ENCODE results near the gene AFF3.

The AFF3 gene

DNA sequence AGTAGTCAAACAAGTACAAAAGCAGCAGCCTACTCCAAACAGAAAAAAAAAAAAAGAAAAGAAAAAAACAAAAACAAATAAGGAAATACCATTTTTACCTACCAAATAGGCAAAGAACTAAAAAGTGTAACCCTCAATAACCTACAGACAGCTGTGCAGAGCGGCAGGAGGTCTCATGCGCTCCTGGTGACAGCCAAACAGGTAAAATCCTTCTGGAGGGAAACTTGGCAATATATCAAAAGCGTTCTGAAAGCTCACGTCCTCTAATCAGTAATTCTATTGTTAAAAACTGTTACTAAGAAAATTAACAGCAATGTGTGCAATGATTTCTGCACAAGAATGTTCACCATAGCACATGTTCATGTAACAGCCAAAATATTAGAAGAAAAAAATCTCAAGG is 105.6 kb downstream of the AFF3 start:
- H2AFZ ChIP-seq (ENCODE audit: insufficient read depth, low read length, poor library complexity) = no peak overlapping the region
- H2BK120ac ChIP-seq (ENCODE audit: insufficient read depth, low read length, poor library complexity) = no peak overlapping the region
- H2AK5ac ChIP-seq (ENCODE audit: low read length) = no peak overlapping the region
- no peaks in the 10 kb centered on the region for H3K79me2 ChIP-seq (ENCODE audit: control insufficient read depth, insufficient read depth, low read length, poor library complexity)
- H3K9me3 ChIP-seq (ENCODE audit: insufficient read depth, low read depth, low read length) = no peaks in the 10 kb centered on the region
- no peak overlapping the region for H3K4me2 ChIP-seq (ENCODE audit: low read length)
- H3K27me3 ChIP-seq (ENCODE audit: insufficient read depth, low read length) = no peaks in the 10 kb centered on the region
- H3K4ac ChIP-seq (ENCODE audit: low read depth, low read length) = no peak overlapping the region
- DNase-seq = no peak
- H3K4me3 ChIP-seq (ENCODE audit: low read depth, low read length) = no peak overlapping the region
- no peak overlapping the region for H2BK5ac ChIP-seq (ENCODE audit: low read depth, low read length, poor library complexity)
- no peak overlapping the region for H3K9ac ChIP-seq (ENCODE audit: low read length)
- H4K8ac ChIP-seq (ENCODE audit: low read depth, low read length) = no peak overlapping the region
- no peak overlapping the region for H4K12ac ChIP-seq (ENCODE audit: low read depth, low read length)
- no peak overlapping the region for H3K14ac ChIP-seq (ENCODE audit: low read length)
- no peak overlapping the region for H3K27ac ChIP-seq (ENCODE audit: low read depth, low read length)
- no peak overlapping the region for H4K91ac ChIP-seq (ENCODE audit: low read depth, low read length)
- H2BK12ac ChIP-seq (ENCODE audit: low read length) = no peak overlapping the region
- WGBS (ENCODE audit: extremely low coverage, insufficient coverage, insufficient read length) = no CpG with 5 or more reads among the region's 4 CpGs
- H3K23ac ChIP-seq (ENCODE audit: low read length) = no peak overlapping the region
- no peak overlapping the region for H3K18ac ChIP-seq (ENCODE audit: low read length)
- H3K79me1 ChIP-seq (ENCODE audit: low read length) = no peaks in the 10 kb centered on the region
- no peaks in the 10 kb centered on the region for H3K36me3 ChIP-seq (ENCODE audit: control insufficient read depth in 1 of 2, insufficient read depth in 2 of 2, low read length in 2 of 2)
- no peaks in the 10 kb centered on the region for H3K4me1 ChIP-seq (ENCODE audit: control insufficient read depth in 1 of 2, insufficient read depth in 2 of 2, low read length in 2 of 2)

DNA sequence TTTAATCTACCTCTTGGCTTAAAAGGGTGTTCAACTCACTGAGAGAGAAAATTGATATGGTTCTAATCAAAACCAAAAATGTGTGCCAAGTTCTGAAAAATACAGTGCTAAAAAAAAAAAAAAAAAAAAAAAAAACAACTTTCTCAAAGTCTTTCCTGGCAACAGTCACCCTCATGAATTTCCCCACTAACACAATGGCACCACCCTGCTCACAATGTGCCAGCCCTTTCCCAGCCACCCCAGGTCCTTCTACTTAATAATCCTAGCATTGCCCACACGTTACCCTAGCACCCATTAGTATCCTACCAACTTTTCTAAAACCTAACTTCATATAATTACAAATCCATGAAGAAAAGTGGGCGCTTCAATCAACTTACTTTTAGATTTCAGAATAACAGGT is 106.4 kb downstream of the AFF3 start:
- Histone ChIP-seq H3K4me2 (ENCODE audit: low read length) (no peak overlapping the region), H4K91ac (ENCODE audit: low read depth, low read length) (no peak overlapping the region)
- no CpG with 5 or more reads among the region's 2 CpGs for WGBS (ENCODE audit: extremely low coverage, insufficient coverage, insufficient read length)

DNA sequence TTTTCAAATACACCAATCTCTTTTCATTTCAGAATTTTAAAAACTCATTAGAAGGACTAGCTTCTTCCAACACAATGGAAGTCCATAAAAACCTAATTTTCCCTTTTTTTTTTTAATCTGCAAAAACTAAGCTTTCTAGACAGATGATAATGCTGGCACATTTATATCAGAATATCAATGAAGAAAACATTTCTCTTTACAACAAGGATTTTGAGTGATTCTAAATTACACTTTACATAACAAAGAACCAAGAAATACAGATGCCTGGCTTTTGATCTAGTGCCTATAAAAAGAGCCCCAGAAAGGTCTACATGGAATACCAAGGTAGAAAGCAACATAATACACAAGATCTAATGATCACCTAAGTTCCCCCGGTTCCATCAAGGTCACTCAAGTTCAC is 108.0 kb downstream of the AFF3 start:
- no peaks in the 10 kb centered on the region for H3K9me3 ChIP-seq (ENCODE audit: insufficient read depth, low read depth, low read length)
- H3K14ac ChIP-seq (ENCODE audit: low read length) = no peak overlapping the region
- H2BK120ac ChIP-seq (ENCODE audit: insufficient read depth, low read length, poor library complexity) = no peak overlapping the region
- no peaks in the 10 kb centered on the region for H3K27me3 ChIP-seq (ENCODE audit: insufficient read depth, low read length)
- H4K91ac ChIP-seq (ENCODE audit: low read depth, low read length) = no peak overlapping the region
- H3K18ac ChIP-seq (ENCODE audit: low read length) = no peak overlapping the region
- no peaks in the 10 kb centered on the region for H3K79me2 ChIP-seq (ENCODE audit: control insufficient read depth, insufficient read depth, low read length, poor library complexity)
- H3K4me1 ChIP-seq (ENCODE audit: control insufficient read depth in 1 of 2, insufficient read depth in 2 of 2, low read length in 2 of 2) = no peaks in the 10 kb centered on the region
- H4K12ac ChIP-seq (ENCODE audit: low read depth, low read length) = no peak overlapping the region
- H3K4ac ChIP-seq (ENCODE audit: low read depth, low read length) = no peak overlapping the region
- WGBS (ENCODE audit: extremely low coverage, insufficient coverage, insufficient read length) = no CpG with 5 or more reads among the region's 1 CpG
- no peak overlapping the region for H3K9ac ChIP-seq (ENCODE audit: low read length)
- no peak overlapping the region for H2BK12ac ChIP-seq (ENCODE audit: low read length)
- H3K23ac ChIP-seq (ENCODE audit: low read length) = no peak overlapping the region
- H2AFZ ChIP-seq (ENCODE audit: insufficient read depth, low read length, poor library complexity) = no peak overlapping the region
- no peak overlapping the region for H4K8ac ChIP-seq (ENCODE audit: low read depth, low read length)
- H3K4me2 ChIP-seq (ENCODE audit: low read length) = no peak overlapping the region
- DNase-seq = no peak
- no peak overlapping the region for H3K4me3 ChIP-seq (ENCODE audit: low read depth, low read length)
- H2BK5ac ChIP-seq (ENCODE audit: low read depth, low read length, poor library complexity) = no peak overlapping the region
- H2AK5ac ChIP-seq (ENCODE audit: low read length) = no peak overlapping the region
- no peaks in the 10 kb centered on the region for H3K36me3 ChIP-seq (ENCODE audit: control insufficient read depth in 1 of 2, insufficient read depth in 2 of 2, low read length in 2 of 2)
- H3K27ac ChIP-seq (ENCODE audit: low read depth, low read length) = no peak overlapping the region
- no peaks in the 10 kb centered on the region for H3K79me1 ChIP-seq (ENCODE audit: low read length)

More for the DNA sequence above, 106.4 kb downstream of the AFF3 start:
- no peak overlapping the region for H3K4me3 ChIP-seq (ENCODE audit: low read depth, low read length)
- no peaks in the 10 kb centered on the region for H3K4me1 ChIP-seq (ENCODE audit: control insufficient read depth in 1 of 2, insufficient read depth in 2 of 2, low read length in 2 of 2)
- H3K79me2 ChIP-seq (ENCODE audit: control insufficient read depth, insufficient read depth, low read length, poor library complexity) = no peaks in the 10 kb centered on the region
- H3K14ac ChIP-seq (ENCODE audit: low read length) = no peak overlapping the region
- H3K79me1 ChIP-seq (ENCODE audit: low read length) = no peaks in the 10 kb centered on the region
- no peak overlapping the region for H3K4ac ChIP-seq (ENCODE audit: low read depth, low read length)
- no peak overlapping the region for H2BK12ac ChIP-seq (ENCODE audit: low read length)
- no peak overlapping the region for H3K23ac ChIP-seq (ENCODE audit: low read length)
- H3K9ac ChIP-seq (ENCODE audit: low read length) = no peak overlapping the region
- H2AFZ ChIP-seq (ENCODE audit: insufficient read depth, low read length, poor library complexity) = no peak overlapping the region
- H3K27me3 ChIP-seq (ENCODE audit: insufficient read depth, low read length) = no peaks in the 10 kb centered on the region
- H2AK5ac ChIP-seq (ENCODE audit: low read length) = no peak overlapping the region
- H4K8ac ChIP-seq (ENCODE audit: low read depth, low read length) = no peak overlapping the region
- no peak overlapping the region for H3K27ac ChIP-seq (ENCODE audit: low read depth, low read length)
- H3K9me3 ChIP-seq (ENCODE audit: insufficient read depth, low read depth, low read length) = no peaks in the 10 kb centered on the region
- DNase-seq = no peak
- H2BK5ac ChIP-seq (ENCODE audit: low read depth, low read length, poor library complexity) = no peak overlapping the region
- no peak overlapping the region for H2BK120ac ChIP-seq (ENCODE audit: insufficient read depth, low read length, poor library complexity)
- H3K36me3 ChIP-seq (ENCODE audit: control insufficient read depth in 1 of 2, insufficient read depth in 2 of 2, low read length in 2 of 2) = no peaks in the 10 kb centered on the region
- H3K18ac ChIP-seq (ENCODE audit: low read length) = no peak overlapping the region
- H4K12ac ChIP-seq (ENCODE audit: low read depth, low read length) = no peak overlapping the region

DNA sequence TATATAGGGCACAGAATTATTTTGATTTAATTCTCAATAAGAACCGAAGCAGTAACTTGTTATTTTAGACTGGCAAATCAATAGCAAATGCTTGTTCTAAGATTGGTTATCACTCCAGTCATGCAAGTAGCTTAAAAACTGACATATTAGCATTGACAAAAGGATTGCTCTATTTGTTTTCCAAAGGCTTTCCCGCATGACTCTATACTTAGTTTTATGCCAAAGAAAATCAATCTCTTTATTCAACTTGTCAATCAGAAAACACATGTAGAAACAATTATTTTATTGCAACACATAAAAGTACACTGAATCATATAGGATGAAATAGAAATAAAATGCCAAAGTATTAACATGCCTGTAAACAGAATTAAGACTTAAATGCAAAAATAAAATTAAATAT is 108.4 kb downstream of the AFF3 start:
- no peak overlapping the region for H4K12ac ChIP-seq (ENCODE audit: low read depth, low read length)
- H3K4me3 ChIP-seq (ENCODE audit: low read depth, low read length) = no peak overlapping the region
- no peak overlapping the region for H3K27ac ChIP-seq (ENCODE audit: low read depth, low read length)
- no peak overlapping the region for H4K8ac ChIP-seq (ENCODE audit: low read depth, low read length)
- no CpG with 5 or more reads among the region's 2 CpGs for WGBS (ENCODE audit: extremely low coverage, insufficient coverage, insufficient read length)
- H3K23ac ChIP-seq (ENCODE audit: low read length) = no peak overlapping the region
- H3K9ac ChIP-seq (ENCODE audit: low read length) = no peak overlapping the region
- no peak overlapping the region for H2AFZ ChIP-seq (ENCODE audit: insufficient read depth, low read length, poor library complexity)
- H3K9me3 ChIP-seq (ENCODE audit: insufficient read depth, low read depth, low read length) = no peaks in the 10 kb centered on the region
- H3K36me3 ChIP-seq (ENCODE audit: control insufficient read depth in 1 of 2, insufficient read depth in 2 of 2, low read length in 2 of 2) = no peaks in the 10 kb centered on the region
- H3K79me2 ChIP-seq (ENCODE audit: control insufficient read depth, insufficient read depth, low read length, poor library complexity) = no peaks in the 10 kb centered on the region
- no peak overlapping the region for H3K4ac ChIP-seq (ENCODE audit: low read depth, low read length)
- no peak overlapping the region for H2BK5ac ChIP-seq (ENCODE audit: low read depth, low read length, poor library complexity)
- DNase-seq = no peak
- no peak overlapping the region for H4K91ac ChIP-seq (ENCODE audit: low read depth, low read length)
- no peaks in the 10 kb centered on the region for H3K4me1 ChIP-seq (ENCODE audit: control insufficient read depth in 1 of 2, insufficient read depth in 2 of 2, low read length in 2 of 2)
- no peak overlapping the region for H3K14ac ChIP-seq (ENCODE audit: low read length)
- no peaks in the 10 kb centered on the region for H3K27me3 ChIP-seq (ENCODE audit: insufficient read depth, low read length)
- H3K18ac ChIP-seq (ENCODE audit: low read length) = no peak overlapping the region
- no peak overlapping the region for H2AK5ac ChIP-seq (ENCODE audit: low read length)
- no peak overlapping the region for H2BK120ac ChIP-seq (ENCODE audit: insufficient read depth, low read length, poor library complexity)
- H3K79me1 ChIP-seq (ENCODE audit: low read length) = no peaks in the 10 kb centered on the region
- no peak overlapping the region for H2BK12ac ChIP-seq (ENCODE audit: low read length)
- H3K4me2 ChIP-seq (ENCODE audit: low read length) = no peak overlapping the region
